Measurements from ENCODE around the gene CASP12.

CASP12 gene

DNA sequence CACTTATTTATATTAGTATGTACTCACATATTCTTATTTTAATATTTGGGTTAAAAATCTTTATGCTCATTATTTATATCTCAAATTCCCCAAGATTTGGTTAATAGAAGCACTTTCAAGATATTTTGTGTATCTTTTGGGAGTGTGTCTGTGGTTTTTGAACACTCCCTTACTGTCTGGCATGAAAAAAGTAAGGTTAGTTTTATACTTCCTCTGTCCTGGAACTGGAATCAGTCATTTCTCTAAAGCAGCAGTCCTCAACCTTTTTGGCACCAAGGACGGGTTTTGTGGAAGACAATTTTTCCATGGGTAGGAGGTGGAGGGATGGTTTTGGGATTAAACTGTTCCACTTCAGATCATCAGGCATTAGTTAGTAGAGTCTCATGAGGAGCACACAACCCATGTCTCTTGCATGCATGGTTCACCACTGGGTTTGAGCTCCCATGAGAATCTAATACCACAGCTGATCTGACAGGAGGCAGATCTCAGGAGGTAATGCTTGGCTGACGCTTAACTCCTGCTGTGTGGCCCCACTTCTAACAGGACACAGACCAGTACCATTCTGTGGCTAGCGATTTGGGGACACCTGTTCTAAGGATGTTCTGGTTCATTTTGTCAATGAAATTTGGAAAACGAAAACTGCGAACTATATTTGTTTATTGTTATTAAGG is 60.2 kb downstream of the CASP12 start:
- no peak for DNase-seq (ENCODE audit: low read depth)

DNA sequence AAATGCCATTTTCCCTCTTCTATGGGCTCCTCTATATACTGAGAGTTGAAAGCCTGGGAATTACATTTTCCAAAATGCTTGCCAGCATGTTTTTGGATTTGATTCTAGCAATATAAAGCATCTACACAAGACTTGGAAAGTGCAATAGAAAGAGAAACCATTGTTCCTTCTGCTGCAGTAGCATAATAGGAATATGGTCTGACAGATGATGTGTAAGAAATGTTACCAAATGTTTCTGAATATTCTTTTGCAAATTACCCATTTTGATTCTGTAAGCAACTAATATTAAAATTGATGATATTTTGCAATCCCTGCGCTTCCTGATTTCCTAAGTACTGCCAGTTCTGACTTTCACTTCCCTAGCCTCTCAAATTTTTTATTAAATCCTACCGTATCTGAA is 61.6 kb downstream of the CASP12 start:
- DNase-seq (ENCODE audit: low read depth): no peak
